ENCODE data around the gene NOP53.
"Not testable (repeated sequence)": the region's sequence is repeated elsewhere in the genome, so short reads cannot be mapped to it uniquely, and the experiment has no call there.

The NOP53 gene

DNA sequence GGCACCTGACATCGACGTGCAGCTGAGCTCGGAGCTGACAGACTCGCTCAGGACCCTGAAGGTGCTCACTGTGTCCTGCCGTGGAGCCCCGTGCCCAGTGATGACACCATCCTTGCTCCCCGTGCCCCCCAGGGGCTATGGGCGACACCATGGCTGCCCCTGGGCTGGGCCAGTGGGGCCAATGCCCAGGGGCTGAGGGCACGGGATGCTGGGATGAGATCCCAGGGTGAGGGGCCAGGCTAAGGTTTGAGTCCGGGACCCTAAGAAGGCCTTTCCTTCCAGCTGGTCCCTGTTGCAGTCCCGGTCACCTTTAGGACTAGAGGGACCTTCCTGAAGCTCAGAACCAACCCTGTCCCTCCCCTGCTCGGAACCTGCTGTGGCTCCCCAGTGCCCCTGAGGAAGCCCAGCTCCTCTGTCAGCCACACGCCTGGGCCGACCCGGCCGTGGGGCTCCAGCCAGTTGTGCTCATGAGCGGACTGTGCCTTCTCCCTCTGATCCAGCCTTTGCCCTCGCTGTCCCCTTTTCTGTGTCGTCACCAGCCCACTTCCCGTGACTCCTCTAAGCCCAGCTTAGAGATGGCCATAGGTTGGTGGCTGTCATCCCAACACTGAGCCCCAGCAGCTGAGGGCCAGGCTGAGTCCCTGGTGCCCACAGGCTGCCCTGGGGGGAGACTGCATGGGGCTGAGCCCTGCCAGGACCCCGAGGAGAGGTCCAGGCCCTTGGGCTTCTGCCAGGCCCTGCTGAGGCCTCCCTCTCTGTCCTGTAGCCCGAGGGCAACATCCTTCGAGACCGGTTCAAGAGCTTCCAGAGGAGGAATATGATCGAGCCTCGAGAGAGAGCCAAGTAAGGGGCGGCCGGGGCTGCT, 10.6 kb downstream of the NOP53 start:
- Histone ChIP-seq H3K9me3 (ENCODE audit: control insufficient read depth, low read length) (no peaks in the 10 kb centered on the region), H3K4me3 (ENCODE audit: extremely low read depth, insufficient read depth, low read length, poor library complexity, severe bottlenecking) (no peak overlapping the region), H3K27ac (ENCODE audit: low read depth, low read length, severe bottlenecking) (no peak overlapping the region), H3K36me3 (ENCODE audit: control insufficient read depth, insufficient read depth, low read length) (peaks cover 79% of the 10 kb centered on the region), H3K4me1 (ENCODE audit: control insufficient read depth, insufficient read depth, low read length, poor library complexity, severe bottlenecking) (no peaks in the 10 kb centered on the region)
- 97 to 98% methylated on average over 27 of the region's 28 CpGs for WGBS, 2 experiments (ENCODE audit: insufficient coverage in 2 of 2)

DNA sequence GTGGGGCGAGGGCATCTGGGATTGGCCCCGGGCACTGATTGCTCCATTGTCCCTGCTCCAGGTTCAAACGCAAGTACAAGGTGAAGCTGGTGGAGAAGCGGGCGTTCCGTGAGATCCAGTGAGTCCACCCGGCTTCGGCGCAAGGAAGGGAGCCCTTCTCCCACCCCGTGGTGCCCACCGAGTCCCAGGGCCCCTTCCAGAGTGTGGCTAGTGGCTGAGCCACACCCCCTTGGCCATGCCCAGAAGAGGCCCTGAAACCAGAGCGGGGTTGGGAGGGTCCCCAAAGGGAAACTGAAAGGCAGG, 11.2 kb downstream of the NOP53 start:
- Histone ChIP-seq H3K9me3 (ENCODE audit: control insufficient read depth, low read length) (no peaks in the 10 kb centered on the region), H3K4me1 (ENCODE audit: control insufficient read depth, insufficient read depth, low read length, poor library complexity, severe bottlenecking) (no peaks in the 10 kb centered on the region), H3K4me3 (ENCODE audit: extremely low read depth, insufficient read depth, low read length, poor library complexity, severe bottlenecking) (no peak overlapping the region), H3K36me3 (ENCODE audit: control insufficient read depth, insufficient read depth, low read length) (peaks cover 73% of the 10 kb centered on the region), H3K27ac (ENCODE audit: low read depth, low read length, severe bottlenecking) (no peak overlapping the region)
- WGBS, 2 experiments (ENCODE audit: insufficient coverage in 2 of 2), result 97 to 99% methylated on average over 11 to 12 of the region's 12 CpGs

DNA sequence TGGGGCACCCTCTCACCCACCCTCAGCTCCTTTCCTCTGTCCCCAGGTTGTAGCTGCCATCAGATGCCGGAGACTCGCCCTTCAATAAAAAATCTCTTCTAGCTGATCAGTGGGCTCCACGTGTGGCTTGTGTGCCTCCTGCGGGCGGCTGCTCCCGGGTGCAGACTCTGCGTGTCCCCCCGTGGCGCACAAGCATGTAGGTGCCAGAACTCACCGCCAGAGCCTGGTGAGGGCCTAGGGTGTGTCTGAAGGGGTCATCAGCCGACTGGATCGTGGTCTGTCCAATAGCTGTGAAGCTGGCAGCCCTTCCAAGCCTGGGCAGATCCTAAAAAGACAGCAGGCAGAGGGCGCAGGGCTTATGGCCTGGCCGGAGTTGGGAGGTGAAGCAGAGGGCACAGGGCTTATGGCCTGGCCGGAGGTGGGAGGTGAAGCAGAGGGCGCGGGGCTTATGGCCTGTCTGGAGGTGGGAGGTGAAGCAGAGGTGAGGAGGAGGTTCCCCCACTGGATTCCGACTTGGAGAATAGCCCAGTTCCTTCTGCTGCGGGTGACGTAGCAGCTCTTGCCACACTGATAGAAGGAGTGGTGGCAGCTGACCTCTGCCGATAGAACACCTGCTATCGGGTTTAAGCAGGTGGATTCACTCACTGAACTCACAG, 11.7 kb downstream of the NOP53 start:
- no peak overlapping the region for H3K4me3 ChIP-seq (ENCODE audit: extremely low read depth, insufficient read depth, low read length, poor library complexity, severe bottlenecking)
- H3K36me3 ChIP-seq (ENCODE audit: control insufficient read depth, insufficient read depth, low read length), result peaks cover 69% of the 10 kb centered on the region
- H3K4me1 ChIP-seq (ENCODE audit: control insufficient read depth, insufficient read depth, low read length, poor library complexity, severe bottlenecking), result no peaks in the 10 kb centered on the region
- H3K27ac ChIP-seq (ENCODE audit: low read depth, low read length, severe bottlenecking), result no peak overlapping the region
- H3K9me3 ChIP-seq (ENCODE audit: control insufficient read depth, low read length), result no peaks in the 10 kb centered on the region
- WGBS, 2 experiments (ENCODE audit: insufficient coverage in 2 of 2), result 96 to 98% methylated on average over 15 to 22 of the region's 22 CpGs

DNA sequence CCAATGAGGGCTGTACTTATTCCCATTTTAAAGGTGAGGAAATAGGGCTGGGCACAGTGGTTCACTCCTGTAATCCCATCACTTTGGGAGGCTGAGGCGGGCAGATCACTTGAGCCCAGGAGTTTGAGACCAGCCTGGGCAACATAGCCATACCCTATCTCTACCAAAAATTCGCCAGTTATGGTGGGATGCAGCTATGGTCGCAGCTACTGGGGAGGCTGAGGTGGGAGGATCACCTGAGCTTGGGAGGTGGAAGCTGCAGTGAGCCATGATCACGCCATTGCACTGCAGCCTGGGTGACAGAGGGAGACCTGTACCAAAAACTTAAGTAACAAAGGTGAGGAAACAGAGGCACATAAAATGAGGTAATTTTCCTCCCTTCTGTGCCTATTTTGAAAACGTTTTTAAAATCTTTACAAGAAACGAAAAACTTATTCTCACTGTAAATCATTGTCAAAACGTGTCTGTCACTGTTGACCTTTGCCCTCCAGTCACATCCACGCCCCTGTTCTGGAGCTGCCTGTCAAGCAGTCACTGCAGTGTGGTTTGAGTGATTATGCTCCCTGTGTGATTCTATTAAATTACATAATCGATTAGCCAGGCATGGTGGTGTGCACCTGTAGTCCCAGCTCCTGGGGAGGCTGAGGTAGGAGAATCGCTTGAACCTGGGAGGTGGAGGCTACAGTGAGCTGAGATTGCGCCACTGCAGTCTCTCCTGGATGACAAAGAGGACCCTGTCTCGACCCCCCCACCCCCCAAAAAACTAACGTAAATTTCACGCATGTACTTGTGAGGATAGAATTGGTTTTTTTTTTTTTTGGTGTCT, 12.5 kb downstream of the NOP53 start:
- H3K4me1 ChIP-seq (ENCODE audit: control insufficient read depth, insufficient read depth, low read length, poor library complexity, severe bottlenecking), result no peaks in the 10 kb centered on the region
- H3K36me3 ChIP-seq (ENCODE audit: control insufficient read depth, insufficient read depth, low read length), result peaks cover 61% of the 10 kb centered on the region
- no peak overlapping the region for H3K27ac ChIP-seq (ENCODE audit: low read depth, low read length, severe bottlenecking)
- H3K4me3 ChIP-seq (ENCODE audit: extremely low read depth, insufficient read depth, low read length, poor library complexity, severe bottlenecking), result no peak overlapping the region
- H3K9me3 ChIP-seq (ENCODE audit: control insufficient read depth, low read length), result no peaks in the 10 kb centered on the region
- 87 to 95% methylated on average over 5 to 8 of the region's 14 CpGs for WGBS, 2 experiments (ENCODE audit: insufficient coverage in 2 of 2)

DNA sequence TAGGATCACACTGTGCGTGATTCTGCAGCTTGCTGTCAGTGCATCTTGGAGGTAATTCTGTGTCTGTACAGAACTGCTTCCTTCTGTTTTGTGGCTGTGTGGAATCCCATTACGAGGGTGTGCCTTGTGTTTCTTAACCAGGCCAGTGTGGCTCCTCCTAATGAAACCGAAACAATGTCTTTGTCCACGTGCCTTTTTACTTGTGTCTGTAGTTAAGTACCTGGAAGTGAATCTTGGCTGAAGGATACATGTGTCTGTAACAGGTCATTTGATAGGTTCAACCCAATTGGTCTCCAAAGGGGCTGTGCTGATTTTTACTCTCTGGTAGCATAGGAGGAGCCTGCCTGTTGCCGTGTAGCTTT, 13.1 kb downstream of the NOP53 start:
- peaks cover 58% of the 10 kb centered on the region for H3K36me3 ChIP-seq (ENCODE audit: control insufficient read depth, insufficient read depth, low read length)
- no peaks in the 10 kb centered on the region for H3K4me1 ChIP-seq (ENCODE audit: control insufficient read depth, insufficient read depth, low read length, poor library complexity, severe bottlenecking)
- WGBS, 2 experiments (ENCODE audit: insufficient coverage in 2 of 2), result 91 to 96% methylated on average over 4 of the region's 5 CpGs

DNA sequence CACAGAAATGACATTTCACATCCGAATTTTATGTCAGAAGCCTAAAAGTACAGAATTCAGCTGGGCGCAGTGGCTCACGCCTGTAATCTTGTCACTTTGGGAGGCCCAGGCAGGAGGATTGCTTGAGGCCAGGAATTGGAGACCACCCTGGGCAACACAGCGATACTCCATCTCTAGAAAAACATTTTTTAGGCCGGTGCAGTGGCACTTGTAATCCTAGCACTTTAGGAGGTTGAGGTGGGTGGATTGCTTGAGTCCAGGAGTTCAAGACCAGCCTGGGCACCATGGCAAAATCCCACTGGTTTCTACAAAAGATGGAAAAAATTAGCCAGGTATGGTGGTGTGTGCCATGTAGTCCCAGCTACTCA, 15.3 kb downstream of the NOP53 start:
- 67 to 73% methylated on average over 4 to 5 of the region's 5 CpGs for WGBS, 2 experiments (ENCODE audit: insufficient coverage in 2 of 2)
- H3K9me3 ChIP-seq (ENCODE audit: control insufficient read depth, low read length), result no peaks in the 10 kb centered on the region
- no peak overlapping the region for H3K4me3 ChIP-seq (ENCODE audit: extremely low read depth, insufficient read depth, low read length, poor library complexity, severe bottlenecking)
- no peaks in the 10 kb centered on the region for H3K4me1 ChIP-seq (ENCODE audit: control insufficient read depth, insufficient read depth, low read length, poor library complexity, severe bottlenecking)
- no peak overlapping the region for H3K27ac ChIP-seq (ENCODE audit: low read depth, low read length, severe bottlenecking)
- H3K36me3 ChIP-seq (ENCODE audit: control insufficient read depth, insufficient read depth, low read length), result peaks cover 37% of the 10 kb centered on the region

More for the DNA sequence above, 13.1 kb downstream of the NOP53 start:
- Histone ChIP-seq H3K9me3 (ENCODE audit: control insufficient read depth, low read length) (no peaks in the 10 kb centered on the region), H3K27ac (ENCODE audit: low read depth, low read length, severe bottlenecking) (no peak overlapping the region), H3K4me3 (ENCODE audit: extremely low read depth, insufficient read depth, low read length, poor library complexity, severe bottlenecking) (no peak overlapping the region)

DNA sequence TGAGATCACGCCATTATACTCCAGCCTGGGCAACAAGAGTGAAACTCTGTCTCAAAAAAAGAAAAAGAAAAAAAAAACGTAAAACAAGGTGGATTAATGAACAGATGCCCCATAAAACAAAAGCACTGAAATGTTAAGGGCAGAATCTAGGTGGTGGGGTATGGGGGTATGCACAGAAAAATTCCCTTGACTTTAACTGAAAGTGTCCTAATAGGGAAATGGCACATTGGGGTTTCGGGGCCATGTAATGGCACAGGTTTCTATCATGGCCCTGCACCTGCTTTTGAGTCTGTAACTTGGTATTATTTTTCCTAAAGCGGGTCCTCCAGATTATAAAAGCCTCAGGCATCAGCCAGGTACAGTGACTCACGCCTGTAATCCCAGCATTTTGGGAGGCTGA, 16.2 kb downstream of the NOP53 start:
- Histone ChIP-seq H3K27ac (ENCODE audit: low read depth, low read length, severe bottlenecking) (no peak overlapping the region), H3K36me3 (ENCODE audit: control insufficient read depth, insufficient read depth, low read length) (peaks cover 28% of the 10 kb centered on the region), H3K9me3 (ENCODE audit: control insufficient read depth, low read length) (no peaks in the 10 kb centered on the region), H3K4me1 (ENCODE audit: control insufficient read depth, insufficient read depth, low read length, poor library complexity, severe bottlenecking) (no peaks in the 10 kb centered on the region), H3K4me3 (ENCODE audit: extremely low read depth, insufficient read depth, low read length, poor library complexity, severe bottlenecking) (no peak overlapping the region)
- WGBS, 2 experiments (ENCODE audit: insufficient coverage in 2 of 2), result 62 to 100% methylated on average over 1 to 3 of the region's 5 CpGs

DNA sequence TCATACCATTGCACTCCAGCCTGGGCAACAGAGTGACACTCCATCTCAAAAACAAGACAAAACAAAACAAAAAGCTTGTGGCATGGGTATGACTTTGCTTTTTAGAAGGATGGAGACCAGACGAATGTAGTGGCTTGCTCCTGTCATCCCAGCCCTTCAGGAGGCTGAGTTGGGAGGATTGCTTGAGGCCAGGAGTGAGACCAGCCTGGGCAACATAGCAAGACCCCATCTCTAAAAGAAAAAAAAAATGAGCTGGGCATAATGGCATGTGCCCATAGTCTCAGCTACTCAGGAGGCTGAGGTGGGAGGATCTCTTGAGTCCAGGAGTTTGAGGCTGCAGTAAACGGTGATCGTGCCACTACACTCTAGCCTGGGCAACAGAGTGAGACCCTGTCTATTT, 16.8 kb downstream of the NOP53 start:
- no peak overlapping the region for H3K4me3 ChIP-seq (ENCODE audit: extremely low read depth, insufficient read depth, low read length, poor library complexity, severe bottlenecking)
- H3K4me1 ChIP-seq (ENCODE audit: control insufficient read depth, insufficient read depth, low read length, poor library complexity, severe bottlenecking), result no peaks in the 10 kb centered on the region
- 52 to 75% methylated on average over 2 to 3 of the region's 3 CpGs for WGBS, 2 experiments (ENCODE audit: insufficient coverage in 2 of 2)
- H3K9me3 ChIP-seq (ENCODE audit: control insufficient read depth, low read length), result no peaks in the 10 kb centered on the region
- H3K27ac ChIP-seq (ENCODE audit: low read depth, low read length, severe bottlenecking), result no peak overlapping the region
- H3K36me3 ChIP-seq (ENCODE audit: control insufficient read depth, insufficient read depth, low read length), result peaks cover 22% of the 10 kb centered on the region

DNA sequence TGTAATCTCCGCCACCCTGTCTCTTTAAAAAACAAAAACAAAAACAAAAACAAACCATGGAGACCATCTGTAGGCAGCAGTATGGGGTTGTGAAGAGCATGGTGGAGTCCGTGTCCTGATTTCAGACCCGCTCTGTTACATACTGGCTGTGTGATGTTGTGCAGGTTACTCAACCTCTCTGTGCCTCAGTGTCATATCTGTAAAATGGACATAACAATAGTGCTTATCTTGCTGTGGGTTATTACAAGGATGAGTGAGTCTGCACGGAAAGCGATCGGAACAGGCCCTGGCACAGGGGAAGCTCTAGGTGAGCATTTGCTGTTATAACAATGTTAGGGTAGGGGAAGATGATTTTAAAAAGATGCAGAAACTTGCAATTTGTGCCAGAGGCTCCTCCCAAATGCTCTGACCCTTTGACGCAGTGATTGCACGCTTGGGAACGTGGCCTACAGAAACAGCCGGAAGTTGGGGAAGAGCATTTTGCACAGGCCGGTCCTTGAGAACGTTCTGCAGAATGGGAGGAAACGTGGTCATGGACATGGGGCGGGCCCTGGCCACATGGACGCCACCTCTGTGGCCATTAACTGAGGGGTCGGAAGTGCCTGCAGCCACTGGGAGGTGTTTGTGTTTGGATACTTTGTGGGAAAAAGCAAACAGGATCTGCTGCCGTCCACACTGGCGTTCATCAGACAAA, 17.4 kb downstream of the NOP53 start:
- Histone ChIP-seq H3K4me3 (ENCODE audit: extremely low read depth, insufficient read depth, low read length, poor library complexity, severe bottlenecking) (no peak overlapping the region), H3K27ac (ENCODE audit: low read depth, low read length, severe bottlenecking) (no peak overlapping the region), H3K4me1 (ENCODE audit: control insufficient read depth, insufficient read depth, low read length, poor library complexity, severe bottlenecking) (no peaks in the 10 kb centered on the region), H3K36me3 (ENCODE audit: control insufficient read depth, insufficient read depth, low read length) (peaks cover 16% of the 10 kb centered on the region), H3K9me3 (ENCODE audit: control insufficient read depth, low read length) (no peaks in the 10 kb centered on the region)
- WGBS, 2 experiments (ENCODE audit: insufficient coverage in 2 of 2), result 93 to 95% methylated on average over 13 to 15 of the region's 18 CpGs

DNA sequence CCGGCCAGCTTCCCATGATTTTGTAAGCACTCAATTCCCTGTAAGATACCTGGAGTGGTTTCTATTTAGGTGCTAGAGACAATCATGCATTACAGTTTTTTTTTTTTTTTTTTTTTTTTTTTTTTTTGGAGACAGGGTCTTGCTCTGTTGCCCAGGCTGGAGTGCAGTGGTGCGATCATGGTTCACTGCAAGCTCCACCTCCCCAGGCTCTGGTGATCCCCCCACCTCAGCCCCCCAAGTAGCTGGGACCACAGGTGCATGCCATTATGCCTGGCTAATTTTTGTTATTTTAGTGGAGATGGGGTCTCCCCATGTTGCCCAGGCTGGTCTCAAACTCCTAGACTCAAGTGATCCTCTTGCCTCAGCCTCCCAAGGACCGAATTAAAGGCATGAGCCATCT, 19.4 kb downstream of the NOP53 start:
- WGBS, 2 experiments (ENCODE audit: insufficient coverage in 2 of 2), result 86% methylated on average over 1 of the region's 3 CpGs; no CpG with 5 or more reads in 1 of the 2 experiments

More for the DNA sequence above, 19.4 kb downstream of the NOP53 start:
- H3K4me1 ChIP-seq (ENCODE audit: control insufficient read depth, insufficient read depth, low read length, poor library complexity, severe bottlenecking); H3K4me3 ChIP-seq (ENCODE audit: extremely low read depth, insufficient read depth, low read length, poor library complexity, severe bottlenecking); H3K9me3 ChIP-seq (ENCODE audit: control insufficient read depth, low read length); H3K27ac ChIP-seq (ENCODE audit: low read depth, low read length, severe bottlenecking); H3K36me3 ChIP-seq (ENCODE audit: control insufficient read depth, insufficient read depth, low read length): not testable (repeated sequence)

Measured in mesodermal cell (in vitro differentiated cells).